ENCODE data around the gene TMEM170A. TPM values are rescaled to one million over a fixed set of nuclear protein-coding genes. Genes with fewer than 3 reads are reported as not detected.
"Not testable (repeated sequence)": the region's sequence is repeated elsewhere in the genome, so short reads cannot be mapped to it uniquely, and the experiment has no call there.

Gene TMEM170A
- total RNA-seq, 1 donor from 2014 or later: 21.9 TPM

- no peak overlapping the region for H3K4me3 ChIP-seq (ENCODE audit: low read length in 3 of 3)
- no peaks in the 10 kb centered on the region for H3K36me3 ChIP-seq (ENCODE audit: control insufficient read depth in 3 of 3, insufficient read depth in 3 of 3, low read length in 3 of 3)
- H3K9me3 ChIP-seq (ENCODE audit: control insufficient read depth in 3 of 3, low read length in 3 of 3): no peaks in the 10 kb centered on the region
- no peak overlapping the region for H3K27ac ChIP-seq (ENCODE audit: low read depth, low read length)
- H3K4me1 ChIP-seq (ENCODE audit: control insufficient read depth in 3 of 3, insufficient read depth in 3 of 3, low read length in 3 of 3): peaks cover 3 to 12% (median 5%) of the 10 kb centered on the region in 3 donors
- H3K27me3 ChIP-seq (ENCODE audit: control insufficient read depth in 3 of 3, insufficient read depth in 3 of 3, low read length in 3 of 3): no peaks in the 10 kb centered on the region
- no peak overlapping the region for H3K9ac ChIP-seq (ENCODE audit: low read depth in 1 of 3, low read length in 3 of 3)
Measured at GRCh38 chr16:75429621-75430403, 34.7 kb downstream of the TMEM170A start.

DNA sequence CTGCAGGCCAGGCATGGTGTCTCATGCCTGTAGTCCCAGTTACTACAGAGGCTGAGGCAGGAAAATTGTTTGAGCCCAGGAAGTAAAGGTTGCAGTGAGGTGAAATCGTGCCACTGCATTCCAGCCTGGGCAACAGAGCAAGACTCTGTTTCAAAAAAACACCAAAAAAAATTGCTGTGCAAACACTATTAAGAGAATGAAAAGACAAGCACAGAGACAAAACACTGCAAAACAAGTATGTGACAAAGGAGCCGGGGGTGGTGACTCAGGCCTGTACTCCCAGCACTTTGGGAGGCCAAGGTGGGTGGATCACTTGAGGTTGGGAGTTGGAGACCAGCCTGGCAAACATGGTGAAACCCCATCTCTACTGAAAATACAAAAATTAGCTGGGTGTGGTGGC is 38.0 kb downstream of the TMEM170A start:
- H3K4me3 ChIP-seq (ENCODE audit: low read length in 3 of 3); H3K4me1 ChIP-seq (ENCODE audit: control insufficient read depth in 3 of 3, insufficient read depth in 3 of 3, low read length in 3 of 3); H3K36me3 ChIP-seq (ENCODE audit: control insufficient read depth in 3 of 3, insufficient read depth in 3 of 3, low read length in 3 of 3); H3K9ac ChIP-seq (ENCODE audit: low read depth in 1 of 3, low read length in 3 of 3); H3K27me3 ChIP-seq (ENCODE audit: control insufficient read depth in 3 of 3, insufficient read depth in 3 of 3, low read length in 3 of 3); H3K27ac ChIP-seq (ENCODE audit: low read depth, low read length); H3K9me3 ChIP-seq (ENCODE audit: control insufficient read depth in 3 of 3, low read length in 3 of 3): not testable (repeated sequence)

GRCh38 chr16:75424105-75424762 is 40.3 kb downstream of the TMEM170A start:
- H3K27ac ChIP-seq (ENCODE audit: low read depth, low read length); H3K4me1 ChIP-seq (ENCODE audit: control insufficient read depth in 3 of 3, insufficient read depth in 3 of 3, low read length in 3 of 3); H3K36me3 ChIP-seq (ENCODE audit: control insufficient read depth in 3 of 3, insufficient read depth in 3 of 3, low read length in 3 of 3); H3K9ac ChIP-seq (ENCODE audit: low read depth in 1 of 3, low read length in 3 of 3); H3K4me3 ChIP-seq (ENCODE audit: low read length in 3 of 3); H3K9me3 ChIP-seq (ENCODE audit: control insufficient read depth in 3 of 3, low read length in 3 of 3); H3K27me3 ChIP-seq (ENCODE audit: control insufficient read depth in 3 of 3, insufficient read depth in 3 of 3, low read length in 3 of 3): not testable (repeated sequence)

DNA sequence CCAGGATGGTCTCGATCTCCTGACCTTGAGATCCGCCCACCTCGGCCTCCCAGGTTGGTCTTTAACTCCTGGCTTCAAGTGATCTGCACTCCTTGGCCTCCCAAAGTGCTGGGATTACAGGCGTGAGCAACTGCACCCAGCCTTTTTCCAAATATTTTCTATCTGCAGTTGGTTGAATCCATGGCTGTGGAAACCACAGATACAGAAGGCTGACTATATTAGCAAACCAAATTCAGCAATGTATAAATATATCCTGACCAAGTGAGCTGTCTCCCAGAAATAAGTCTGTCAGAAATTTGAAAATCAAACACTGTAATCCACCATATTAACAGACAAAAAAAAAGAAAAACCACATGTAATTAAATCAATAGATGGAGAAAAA is 40.8 kb downstream of the TMEM170A start:
- no peaks in the 10 kb centered on the region for H3K9me3 ChIP-seq (ENCODE audit: control insufficient read depth in 3 of 3, low read length in 3 of 3)
- H3K36me3 ChIP-seq (ENCODE audit: control insufficient read depth in 3 of 3, insufficient read depth in 3 of 3, low read length in 3 of 3): no peaks in the 10 kb centered on the region
- H3K27me3 ChIP-seq (ENCODE audit: control insufficient read depth in 3 of 3, insufficient read depth in 3 of 3, low read length in 3 of 3): no peaks in the 10 kb centered on the region
- H3K9ac ChIP-seq (ENCODE audit: low read depth in 1 of 3, low read length in 3 of 3): no peak overlapping the region
- H3K4me1 ChIP-seq (ENCODE audit: control insufficient read depth in 3 of 3, insufficient read depth in 3 of 3, low read length in 3 of 3): peaks cover 0 to 8% (median 3%) of the 10 kb centered on the region in 3 donors
- no peak overlapping the region for H3K27ac ChIP-seq (ENCODE audit: low read depth, low read length)
- no peak overlapping the region for H3K4me3 ChIP-seq (ENCODE audit: low read length in 3 of 3)

DNA sequence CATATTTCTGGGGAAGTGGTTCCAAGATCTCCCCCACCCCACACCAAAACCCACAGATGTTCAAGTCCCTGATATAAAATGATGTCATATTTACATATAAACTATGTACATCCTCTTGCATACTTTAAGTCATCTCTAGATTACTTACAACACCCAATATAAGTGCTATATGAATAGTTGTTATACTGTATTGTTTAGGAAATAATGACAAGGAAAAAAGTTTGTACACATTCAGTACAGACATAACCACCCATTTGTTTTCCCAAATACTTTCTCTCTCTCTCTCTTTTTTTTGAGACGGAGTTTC is 42.7 kb downstream of the TMEM170A start:
- no peak overlapping the region for H3K27ac ChIP-seq (ENCODE audit: low read depth, low read length)
- no peak overlapping the region for H3K4me3 ChIP-seq (ENCODE audit: low read length in 3 of 3)
- no peaks in the 10 kb centered on the region for H3K27me3 ChIP-seq (ENCODE audit: control insufficient read depth in 3 of 3, insufficient read depth in 3 of 3, low read length in 3 of 3)
- no peak overlapping the region for H3K9ac ChIP-seq (ENCODE audit: low read depth in 1 of 3, low read length in 3 of 3)
- no peaks in the 10 kb centered on the region for H3K36me3 ChIP-seq (ENCODE audit: control insufficient read depth in 3 of 3, insufficient read depth in 3 of 3, low read length in 3 of 3)
- H3K9me3 ChIP-seq (ENCODE audit: control insufficient read depth in 3 of 3, low read length in 3 of 3): no peaks in the 10 kb centered on the region
- H3K4me1 ChIP-seq (ENCODE audit: control insufficient read depth in 3 of 3, insufficient read depth in 3 of 3, low read length in 3 of 3): peaks cover 0 to 8% (median 3%) of the 10 kb centered on the region in 3 donors

GRCh38 chr16:75420987-75421819 is 43.3 kb downstream of the TMEM170A start:
- no peak overlapping the region for H3K4me3 ChIP-seq (ENCODE audit: low read length in 3 of 3)
- no peaks in the 10 kb centered on the region for H3K9me3 ChIP-seq (ENCODE audit: control insufficient read depth in 3 of 3, low read length in 3 of 3)
- H3K4me1 ChIP-seq (ENCODE audit: control insufficient read depth in 3 of 3, insufficient read depth in 3 of 3, low read length in 3 of 3): peaks cover 0 to 8% (median 3%) of the 10 kb centered on the region in 3 donors
- no peaks in the 10 kb centered on the region for H3K27me3 ChIP-seq (ENCODE audit: control insufficient read depth in 3 of 3, insufficient read depth in 3 of 3, low read length in 3 of 3)
- H3K36me3 ChIP-seq (ENCODE audit: control insufficient read depth in 3 of 3, insufficient read depth in 3 of 3, low read length in 3 of 3): no peaks in the 10 kb centered on the region
- H3K9ac ChIP-seq (ENCODE audit: low read depth in 1 of 3, low read length in 3 of 3): no peak overlapping the region
- no peak overlapping the region for H3K27ac ChIP-seq (ENCODE audit: low read depth, low read length)

DNA sequence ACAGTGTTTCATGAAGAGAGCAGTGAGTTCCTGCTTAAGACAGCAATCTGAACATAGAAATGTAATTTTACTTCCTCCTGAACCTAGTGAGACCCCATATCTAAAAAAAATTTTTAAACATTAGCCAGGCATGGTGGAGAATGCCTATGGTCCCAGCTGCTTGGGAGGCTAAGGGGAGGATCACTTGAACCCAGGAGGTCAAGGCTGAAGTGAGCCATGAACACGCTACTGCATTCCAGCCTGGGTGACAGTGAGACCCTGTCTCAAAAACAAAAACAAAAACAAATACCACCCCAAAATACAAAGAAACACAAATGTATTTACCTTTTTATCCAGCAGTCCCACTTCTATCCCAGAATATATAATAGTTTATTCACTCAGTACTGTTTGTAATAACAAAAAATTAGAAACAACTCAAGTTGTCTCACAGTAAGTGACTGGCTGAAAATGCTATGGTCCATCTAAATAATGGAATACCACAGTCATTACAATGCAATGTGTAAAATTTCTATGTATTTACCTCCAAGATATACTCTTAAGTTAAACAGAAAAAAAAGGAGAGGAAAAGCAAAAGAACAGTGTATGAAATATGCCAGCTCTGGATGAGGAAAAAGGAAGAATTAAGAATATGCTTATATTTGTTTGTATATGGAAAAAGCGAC is 47.5 kb downstream of the TMEM170A start:
- H3K4me3 ChIP-seq (ENCODE audit: low read length in 3 of 3): no peak overlapping the region
- peaks cover 4 to 10% (median 5%) of the 10 kb centered on the region in 3 donors for H3K36me3 ChIP-seq (ENCODE audit: control insufficient read depth in 3 of 3, insufficient read depth in 3 of 3, low read length in 3 of 3)
- H3K9me3 ChIP-seq (ENCODE audit: control insufficient read depth in 3 of 3, low read length in 3 of 3): no peaks in the 10 kb centered on the region
- no peak overlapping the region for H3K9ac ChIP-seq (ENCODE audit: low read depth in 1 of 3, low read length in 3 of 3)
- H3K27me3 ChIP-seq (ENCODE audit: control insufficient read depth in 3 of 3, insufficient read depth in 3 of 3, low read length in 3 of 3): no peaks in the 10 kb centered on the region
- H3K4me1 ChIP-seq (ENCODE audit: control insufficient read depth in 3 of 3, insufficient read depth in 3 of 3, low read length in 3 of 3): peaks cover 0 to 8% (median 3%) of the 10 kb centered on the region in 3 donors
- H3K27ac ChIP-seq (ENCODE audit: low read depth, low read length): no peak overlapping the region

DNA sequence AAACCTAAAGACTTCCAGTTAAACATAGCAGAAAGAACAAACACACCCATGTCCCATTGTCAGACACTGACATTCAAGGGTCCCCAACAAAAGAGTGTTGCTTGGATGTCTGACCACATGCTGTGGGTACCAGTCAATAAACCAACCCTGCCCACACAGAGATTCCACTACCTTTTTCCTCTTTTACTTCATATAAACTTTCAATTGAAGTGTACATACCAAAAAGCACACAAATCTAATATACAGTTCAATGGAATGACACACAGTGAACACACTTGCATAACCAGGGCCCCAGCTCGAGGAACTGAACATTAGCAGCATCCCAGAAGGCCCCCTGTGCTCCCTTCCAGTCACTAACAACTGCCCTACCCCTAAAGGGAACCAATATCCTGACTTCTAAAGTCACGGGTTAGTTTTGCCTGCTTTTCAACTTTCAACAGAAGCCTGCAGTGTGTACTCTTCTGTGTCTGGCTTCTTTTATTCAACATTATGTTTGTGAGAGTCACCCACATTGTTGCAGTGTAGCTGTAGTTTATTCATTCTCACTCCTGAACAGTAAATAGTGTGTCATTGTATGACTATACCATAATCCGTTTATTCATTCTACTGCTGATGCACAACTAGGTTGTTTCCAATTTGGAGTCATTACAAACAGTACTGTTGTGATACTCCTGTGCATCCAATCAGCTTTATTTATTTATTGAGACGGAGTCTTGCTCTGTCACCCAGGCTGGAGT is 49.2 kb downstream of the TMEM170A start:
- Histone ChIP-seq H3K27me3 (ENCODE audit: control insufficient read depth in 3 of 3, insufficient read depth in 3 of 3, low read length in 3 of 3) (no peaks in the 10 kb centered on the region), H3K9ac (ENCODE audit: low read depth in 1 of 3, low read length in 3 of 3) (no peak overlapping the region), H3K4me1 (ENCODE audit: control insufficient read depth in 3 of 3, insufficient read depth in 3 of 3, low read length in 3 of 3) (peaks cover 0 to 6% (median 3%) of the 10 kb centered on the region in 3 donors), H3K36me3 (ENCODE audit: control insufficient read depth in 3 of 3, insufficient read depth in 3 of 3, low read length in 3 of 3) (peaks cover 8 to 19% (median 14%) of the 10 kb centered on the region in 3 donors), H3K27ac (ENCODE audit: low read depth, low read length) (no peak overlapping the region), H3K4me3 (ENCODE audit: low read length in 3 of 3) (no peak overlapping the region), H3K9me3 (ENCODE audit: control insufficient read depth in 3 of 3, low read length in 3 of 3) (no peaks in the 10 kb centered on the region)

GRCh38 chr16:75413951-75414350 is 50.5 kb downstream of the TMEM170A start:
- Histone ChIP-seq H3K36me3 (ENCODE audit: control insufficient read depth in 3 of 3, insufficient read depth in 3 of 3, low read length in 3 of 3) (peaks cover 8 to 25% (median 17%) of the 10 kb centered on the region in 3 donors), H3K27me3 (ENCODE audit: control insufficient read depth in 3 of 3, insufficient read depth in 3 of 3, low read length in 3 of 3) (no peaks in the 10 kb centered on the region)

More at GRCh38 chr16:75413951-75414350, 50.5 kb downstream of the TMEM170A start:
- Histone ChIP-seq H3K4me3 (ENCODE audit: low read length in 3 of 3) (no peak overlapping the region), H3K9me3 (ENCODE audit: control insufficient read depth in 3 of 3, low read length in 3 of 3) (no peaks in the 10 kb centered on the region), H3K27ac (ENCODE audit: low read depth, low read length) (no peak overlapping the region), H3K4me1 (ENCODE audit: control insufficient read depth in 3 of 3, insufficient read depth in 3 of 3, low read length in 3 of 3) (no peaks in the 10 kb centered on the region), H3K9ac (ENCODE audit: low read depth in 1 of 3, low read length in 3 of 3) (no peak overlapping the region)
